Activated CD4-positive, alpha-beta memory T cell treated with anti-CD3 and anti-CD28 coated beads for 36 hours (primary cell): Measurements from ENCODE around the gene AFAP1. TPM values are rescaled to one million over a fixed set of nuclear protein-coding genes. Genes with fewer than 3 reads are reported as not detected.
"Not testable (repeated sequence)": the region's sequence is repeated elsewhere in the genome, so short reads cannot be mapped to it uniquely, and the experiment has no call there.

Experiments
- CTCF ChIA-PET: fragments of 350-600 bp; sonication (Branson Sonifier 250); formaldehyde crosslinking; loops from one replicate; lab custom pipeline; 2021; ENCODE audit warnings: antibody characterized with exemption, inconsistent platforms; lab: Charles Lee
- POLR2A ChIA-PET: fragments of 350-600 bp; sonication (Branson Sonifier 250); formaldehyde crosslinking; loops from one replicate; lab custom pipeline; 2021; ENCODE audit warnings: antibody characterized with exemption; lab: Charles Lee
- DNase-seq: peaks from one replicate; pipeline ENCODE4 v3.0.0-alpha.2; 2020
- H3K27ac Mint-ChIP-seq: one replicate; pipeline ENCODE4 v1.8.0; 2021; ENCODE audit warnings: mixed read lengths
- H3K27me3 Mint-ChIP-seq: one replicate; pipeline ENCODE4 v1.8.0; 2021; ENCODE audit warnings: mixed read lengths
- H3K36me3 Mint-ChIP-seq: one replicate; pipeline ENCODE4 v1.8.0; 2021; ENCODE audit warnings: mixed read lengths
- H3K4me1 Mint-ChIP-seq: one replicate; pipeline ENCODE4 v1.8.0; 2021; ENCODE audit warnings: low read depth, mixed read lengths
- H3K4me3 Mint-ChIP-seq: one replicate; pipeline ENCODE4 v1.8.0; 2021; ENCODE audit warnings: mild to moderate bottlenecking, mixed read lengths
- H3K9me3 Mint-ChIP-seq: one replicate; pipeline ENCODE4 v1.8.0; 2021; ENCODE audit warnings: mixed read lengths
- intact Hi-C: fragments of 100-400 bp; cut with micrococcal nuclease; formaldehyde crosslinking; loops from one replicate; pipeline ENCODE4 v1.15.1; 2023
- total RNA-seq, 2 experiments: library from RNA; stranded (reverse); gene quantifications; one replicate each; pipeline ENCODE4 v1.2.3, GENCODE V29; 2021

The AFAP1 gene
- total RNA-seq, 2 experiments from 2014 or later = 37.7 to 38.4 TPM

DNA sequence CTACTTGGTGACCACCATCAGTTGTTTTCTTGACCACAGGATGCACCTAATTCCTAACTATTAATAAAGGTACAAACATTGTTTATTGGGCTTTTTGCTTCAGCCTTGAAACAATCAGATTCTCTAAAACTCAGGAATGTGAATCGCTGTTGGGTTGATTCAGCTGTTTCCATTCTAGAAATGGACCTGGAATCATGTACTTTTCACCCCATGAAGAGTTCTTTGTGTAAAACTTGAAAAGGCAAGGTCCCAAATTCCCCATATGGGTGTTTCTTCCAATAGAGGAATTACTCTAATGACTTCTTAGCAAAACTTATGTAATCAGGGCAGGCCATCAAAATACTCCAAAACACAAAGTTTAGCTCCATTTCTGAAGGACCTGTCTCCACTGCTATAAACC lies 7.4 kb downstream of the AFAP1 start:
- H3K9me3 Mint-ChIP-seq = no peaks in the 10 kb centered on the region
- H3K36me3 Mint-ChIP-seq = peaks cover 8% of the 10 kb centered on the region
- H3K4me1 Mint-ChIP-seq = peaks cover 42% of the 10 kb centered on the region
- no peak overlapping the region for H3K27ac Mint-ChIP-seq
- H3K27me3 Mint-ChIP-seq = no peaks in the 10 kb centered on the region
- H3K4me3 Mint-ChIP-seq = no peak overlapping the region
- intact Hi-C loops = no loop called here
- DNase-seq = no peak
- ChIA-PET POLR2A (no interaction called here), CTCF (interaction anchor here (1.2 kb wide), 1 partner anchor 86 kb away, joined by 3 read pairs; no protein-coding TSS in a partner anchor)

DNA sequence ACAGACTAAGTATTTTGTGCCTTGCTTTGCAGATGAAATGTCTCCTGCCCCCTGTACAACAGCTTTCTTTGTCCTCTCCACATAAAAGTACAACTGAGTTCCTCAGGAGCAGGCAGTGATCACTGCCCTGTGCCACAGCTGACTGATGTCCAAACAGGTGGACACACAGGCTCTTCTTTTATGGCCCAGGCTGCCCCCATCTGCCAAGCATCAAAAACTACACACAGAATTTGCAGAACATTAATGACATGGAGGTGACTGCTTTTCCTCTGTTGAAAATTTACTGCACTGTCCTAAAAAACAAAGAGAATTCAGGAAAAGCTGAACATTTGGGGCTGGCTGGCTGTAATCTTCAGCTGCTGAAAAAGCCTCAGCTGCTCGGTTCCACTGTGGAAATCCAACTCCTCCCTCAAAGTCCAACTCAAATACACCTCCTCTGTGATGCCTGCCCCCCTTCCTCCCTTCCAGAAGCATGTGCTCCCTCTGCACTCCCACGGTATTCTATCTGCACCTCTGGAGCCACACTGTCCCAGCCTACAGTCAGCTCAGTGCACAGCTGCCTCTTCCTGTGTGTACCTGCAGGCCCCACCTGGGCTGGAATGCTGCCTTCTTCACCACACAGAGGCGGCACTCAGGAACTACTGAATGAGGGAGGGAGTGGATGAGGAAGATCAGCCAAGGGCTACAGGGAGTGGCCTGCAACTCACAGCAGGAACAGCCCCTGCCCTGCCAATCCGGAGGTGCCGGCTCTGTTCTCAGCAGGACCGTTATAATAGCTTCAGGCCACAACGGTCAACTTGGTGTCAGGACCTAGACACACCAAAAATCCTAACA lies 10.3 kb downstream of the AFAP1 start:
- Mint-ChIP-seq H3K9me3 (no peaks in the 10 kb centered on the region), H3K4me1 (peaks cover 37% of the 10 kb centered on the region), H3K4me3 (no peak overlapping the region), H3K27ac (no peak overlapping the region), H3K36me3 (peaks cover 6% of the 10 kb centered on the region), H3K27me3 (no peaks in the 10 kb centered on the region)
- intact Hi-C loops = no loop called here
- ChIA-PET POLR2A (no interaction called here), CTCF (interaction anchor here (1.3 to 1.8 kb wide), 2 partner anchors 125 to 127 kb away, joined by 4 to 6 read pairs; no protein-coding TSS in a partner anchor)
- DNase-seq = no peak

DNA sequence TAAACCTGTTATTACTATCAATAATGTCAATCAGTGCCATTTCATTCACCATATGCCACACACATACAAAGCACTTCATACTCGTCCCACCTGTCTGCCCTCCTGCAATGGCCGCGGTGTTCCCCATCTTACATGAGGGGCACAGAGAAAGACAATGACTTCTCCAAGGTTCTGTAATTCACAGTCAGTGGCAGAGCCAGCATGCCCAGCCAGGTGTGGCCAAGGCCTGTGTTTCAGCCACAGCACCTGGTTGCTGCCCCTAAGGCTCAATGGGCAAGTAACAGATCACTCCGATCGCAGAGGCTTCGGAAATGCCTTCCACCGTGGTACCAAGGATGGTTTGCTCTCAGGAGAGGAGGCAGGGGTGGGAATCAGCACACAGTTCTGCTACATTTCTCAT lies 10.9 kb downstream of the AFAP1 start:
- ChIA-PET CTCF (no interaction called here), POLR2A (no interaction called here)
- no peak overlapping the region for H3K27ac Mint-ChIP-seq

DNA sequence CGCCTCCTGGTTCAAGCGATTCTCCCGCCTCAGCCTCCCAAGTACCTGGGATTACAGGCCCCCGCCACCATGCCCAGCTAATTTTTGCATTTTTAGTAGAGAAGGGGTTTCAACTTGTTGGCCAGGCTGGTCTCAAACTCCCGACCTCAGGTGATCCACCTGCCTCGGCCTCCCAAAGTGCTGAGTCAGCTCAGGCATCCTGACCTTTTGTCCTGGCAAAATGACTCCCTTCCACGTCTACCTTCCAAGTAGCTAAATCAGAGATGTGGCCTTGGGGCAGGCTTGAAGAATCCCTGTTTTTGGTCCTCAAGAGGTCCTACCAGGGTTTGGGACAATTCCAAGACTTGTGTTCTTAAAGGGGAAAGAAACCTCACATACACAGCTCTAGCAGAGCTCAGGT lies 12.8 kb downstream of the AFAP1 start:
- H3K36me3 Mint-ChIP-seq = no peaks in the 10 kb centered on the region
- peaks cover 35% of the 10 kb centered on the region for H3K4me1 Mint-ChIP-seq
- no peak for DNase-seq
- ChIA-PET CTCF (interaction anchor here (1.1 to 1.3 kb wide), 3 partner anchors 61 to 123 kb away, joined by 3 to 4 read pairs (median 3); no protein-coding TSS in a partner anchor), POLR2A (no interaction called here)
- intact Hi-C loops = no loop called here
- no peak overlapping the region for H3K4me3 Mint-ChIP-seq
- H3K9me3 Mint-ChIP-seq = no peaks in the 10 kb centered on the region
- H3K27me3 Mint-ChIP-seq = no peaks in the 10 kb centered on the region
- no peak overlapping the region for H3K27ac Mint-ChIP-seq

More for the DNA sequence above, 10.9 kb downstream of the AFAP1 start:
- peaks cover 33% of the 10 kb centered on the region for H3K4me1 Mint-ChIP-seq
- H3K4me3 Mint-ChIP-seq = no peak overlapping the region
- peaks cover 1% of the 10 kb centered on the region for H3K36me3 Mint-ChIP-seq
- no peaks in the 10 kb centered on the region for H3K27me3 Mint-ChIP-seq
- H3K9me3 Mint-ChIP-seq = no peaks in the 10 kb centered on the region
- intact Hi-C loops = no loop called here
- no peak for DNase-seq

DNA sequence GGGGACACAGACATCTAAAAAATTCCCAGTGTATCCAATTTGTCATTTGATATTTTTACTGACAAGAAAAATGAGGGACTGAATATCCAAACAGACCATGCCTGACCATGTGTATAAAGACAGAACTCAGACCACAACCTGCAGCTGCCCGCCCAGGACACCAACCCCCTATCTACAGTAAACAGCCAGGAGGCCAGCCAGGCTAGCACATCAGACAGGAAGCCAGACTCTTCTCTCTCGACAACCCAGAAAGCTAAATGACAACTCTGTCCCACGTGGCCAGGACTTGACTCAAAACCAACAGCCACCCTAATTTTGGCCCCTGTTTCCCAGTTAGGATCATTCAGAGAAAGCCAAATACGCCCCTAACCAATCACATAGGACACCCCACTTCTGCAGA lies 15.1 kb downstream of the AFAP1 start:
- ChIA-PET CTCF (interaction anchor here (1.0 kb wide), 1 partner anchor 11 kb away, joined by 3 read pairs; no protein-coding TSS in a partner anchor), POLR2A (no interaction called here)
- DNase-seq = no peak
- intact Hi-C loops = no loop called here
- no peaks in the 10 kb centered on the region for H3K27me3 Mint-ChIP-seq
- H3K36me3 Mint-ChIP-seq = no peaks in the 10 kb centered on the region
- H3K9me3 Mint-ChIP-seq = no peaks in the 10 kb centered on the region
- peaks cover 34% of the 10 kb centered on the region for H3K4me1 Mint-ChIP-seq
- no peak overlapping the region for H3K4me3 Mint-ChIP-seq
- H3K27ac Mint-ChIP-seq = no peak overlapping the region

DNA sequence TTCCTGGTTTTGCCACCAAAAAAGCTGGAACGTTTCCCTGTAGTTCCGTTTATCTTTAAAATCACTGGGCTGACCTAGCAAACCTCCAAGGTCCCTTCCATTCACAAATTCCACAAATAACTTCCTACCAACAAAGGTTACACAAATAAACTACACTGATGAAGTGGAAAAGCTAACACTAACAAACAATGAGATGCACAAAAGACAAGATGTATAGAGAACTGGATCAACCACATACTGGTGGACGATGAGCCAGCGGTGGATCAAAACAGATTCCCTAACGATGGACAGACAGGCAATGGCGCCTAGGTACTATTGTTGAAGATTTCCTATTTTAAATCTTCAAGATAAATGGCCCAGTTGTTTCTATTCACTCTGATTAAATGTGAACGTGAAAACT lies 15.5 kb downstream of the AFAP1 start:
- no peak for DNase-seq
- Mint-ChIP-seq H3K4me3 (no peak overlapping the region), H3K4me1 (peaks cover 30% of the 10 kb centered on the region), H3K27ac (no peak overlapping the region), H3K27me3 (no peaks in the 10 kb centered on the region), H3K9me3 (no peaks in the 10 kb centered on the region), H3K36me3 (no peaks in the 10 kb centered on the region)
- ChIA-PET POLR2A (no interaction called here), CTCF (no interaction called here)
- intact Hi-C loops = no loop called here

DNA sequence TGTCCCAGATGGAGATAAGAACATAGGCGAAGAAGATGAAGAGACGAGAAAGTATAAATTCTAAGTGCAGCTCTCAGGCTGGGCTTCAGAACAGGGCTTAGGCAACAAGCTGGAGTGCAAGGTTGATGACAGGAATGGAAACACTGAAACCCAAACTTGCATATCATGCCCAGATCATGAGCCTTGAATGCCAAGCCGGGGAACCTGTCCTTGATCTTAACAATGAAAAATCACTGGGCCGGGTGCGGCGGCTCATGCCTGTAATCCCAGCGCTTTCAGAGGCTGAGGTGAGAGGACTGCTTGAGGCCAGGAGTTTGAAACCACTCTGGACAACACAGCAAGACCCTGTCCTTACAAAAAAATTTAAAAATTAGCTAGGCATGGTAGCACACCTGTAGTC lies 17.2 kb downstream of the AFAP1 start:
- no peak overlapping the region for H3K4me3 Mint-ChIP-seq
- CTCF ChIA-PET = interaction anchor here (1.5 kb wide), 1 partner anchor 118 kb away, joined by 4 read pairs; no protein-coding TSS in a partner anchor
- H3K27me3 Mint-ChIP-seq = no peaks in the 10 kb centered on the region
- H3K4me1 Mint-ChIP-seq = peaks cover 29% of the 10 kb centered on the region
- H3K27ac Mint-ChIP-seq = no peak overlapping the region
- intact Hi-C loops = no loop called here
- POLR2A ChIA-PET = no interaction called here
- no peaks in the 10 kb centered on the region for H3K9me3 Mint-ChIP-seq
- H3K36me3 Mint-ChIP-seq = no peaks in the 10 kb centered on the region
- DNase-seq = no peak

DNA sequence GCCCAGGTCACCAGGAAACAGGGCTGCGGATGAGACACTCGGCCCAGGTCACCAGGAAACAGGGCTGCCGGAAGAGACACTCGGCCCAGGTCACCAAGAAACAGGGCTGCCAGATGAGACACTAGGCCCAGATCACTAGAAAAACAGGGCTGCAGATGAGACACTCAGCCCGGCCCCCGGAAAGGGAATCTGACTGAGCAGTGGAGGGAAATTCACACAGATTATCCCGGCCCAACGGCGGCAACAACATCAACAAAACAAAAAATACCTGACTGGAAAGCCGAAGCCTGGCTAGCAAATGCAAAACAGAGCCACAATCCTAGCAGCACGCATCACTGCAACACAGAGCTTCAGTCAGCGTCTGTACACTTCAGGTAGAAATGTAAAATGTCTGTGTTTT lies 20.7 kb downstream of the AFAP1 start:
- Mint-ChIP-seq H3K4me1 (peaks cover 32% of the 10 kb centered on the region), H3K36me3 (no peaks in the 10 kb centered on the region), H3K4me3 (no peak overlapping the region), H3K27me3 (no peaks in the 10 kb centered on the region), H3K27ac (no peak overlapping the region), H3K9me3 (no peaks in the 10 kb centered on the region)
- intact Hi-C loops = no loop called here
- CTCF ChIA-PET = no interaction called here
- POLR2A ChIA-PET = interaction anchor here (0.6 kb wide), 1 partner anchor 160 kb away, joined by 3 read pairs; no protein-coding TSS in a partner anchor
- DNase-seq = no peak

DNA sequence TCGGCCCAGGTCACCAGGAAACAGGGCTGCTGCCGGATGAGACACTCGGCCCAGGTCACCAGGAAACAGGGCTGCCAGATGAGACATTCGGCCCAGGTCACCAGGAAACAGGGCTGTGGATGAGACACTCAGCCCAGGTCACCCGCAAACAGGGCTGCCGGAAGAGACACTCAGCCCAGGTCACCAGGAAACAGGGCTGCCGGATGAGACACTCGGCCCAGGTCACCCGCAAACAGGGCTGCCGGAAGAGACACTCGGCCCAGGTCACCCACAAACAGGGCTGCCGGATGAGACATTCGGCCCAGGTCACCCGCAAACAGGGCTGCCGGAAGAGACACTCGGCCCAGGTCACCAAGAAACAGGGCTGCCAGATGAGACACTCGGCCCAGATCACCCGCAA lies 21.5 kb downstream of the AFAP1 start:
- H3K36me3 Mint-ChIP-seq, POLR2A ChIA-PET, H3K4me3 Mint-ChIP-seq, H3K9me3 Mint-ChIP-seq, H3K27ac Mint-ChIP-seq, intact Hi-C loops, DNase-seq, H3K27me3 Mint-ChIP-seq, CTCF ChIA-PET: not testable (repeated sequence)
- peaks cover 30% of the 10 kb centered on the region for H3K4me1 Mint-ChIP-seq

DNA sequence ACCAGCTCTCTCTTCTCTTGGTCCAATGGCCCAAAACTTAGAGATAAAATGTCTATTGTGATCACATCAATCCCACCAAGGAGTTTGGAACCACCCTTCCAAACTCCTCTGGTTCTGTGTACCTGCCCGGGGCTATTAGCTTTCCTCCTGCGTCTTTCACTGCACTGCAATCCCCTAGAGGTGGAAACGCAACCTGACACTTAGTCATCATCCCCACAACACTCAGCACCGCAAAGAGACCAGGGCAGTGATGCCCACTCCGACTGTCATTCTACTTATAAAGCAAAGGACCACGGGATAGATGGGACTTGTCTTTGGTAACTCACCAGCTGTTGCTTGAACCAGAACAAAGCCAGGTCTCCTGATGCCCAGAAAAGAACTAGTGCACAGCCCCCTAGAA lies 22.0 kb downstream of the AFAP1 start:
- CTCF ChIA-PET = no interaction called here
- POLR2A ChIA-PET = no interaction called here

DNA sequence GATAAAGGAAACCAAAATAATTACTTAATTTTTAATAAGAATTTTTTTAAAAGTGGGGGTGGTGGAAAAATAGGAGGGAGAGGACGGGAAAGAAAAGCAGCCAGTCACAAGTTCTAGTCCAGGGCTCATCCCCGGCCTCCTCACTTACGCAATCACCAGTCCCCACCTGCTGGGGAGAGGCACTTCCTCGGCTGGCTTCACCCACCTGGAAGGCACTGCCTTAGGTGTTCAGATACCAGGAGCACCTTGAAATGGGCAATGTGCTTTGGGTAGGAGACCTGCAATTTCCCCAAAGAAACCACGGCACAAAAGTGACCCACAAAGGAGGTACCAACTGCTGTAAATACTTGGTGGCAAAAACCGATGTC lies 23.8 kb downstream of the AFAP1 start:
- POLR2A ChIA-PET = no interaction called here
- DNase-seq = no peak
- H3K9me3 Mint-ChIP-seq = no peaks in the 10 kb centered on the region
- CTCF ChIA-PET = interaction anchor here (0.7 to 1.1 kb wide), 2 partner anchors 20 to 72 kb away, joined by 7 to 8 read pairs; no protein-coding TSS in a partner anchor
- intact Hi-C loops = no loop called here
- no peak overlapping the region for H3K4me3 Mint-ChIP-seq
- H3K27ac Mint-ChIP-seq = no peak overlapping the region
- H3K27me3 Mint-ChIP-seq = no peaks in the 10 kb centered on the region
- H3K36me3 Mint-ChIP-seq = no peaks in the 10 kb centered on the region
- peaks cover 36% of the 10 kb centered on the region for H3K4me1 Mint-ChIP-seq

More for the DNA sequence above, 22.0 kb downstream of the AFAP1 start:
- no peaks in the 10 kb centered on the region for H3K27me3 Mint-ChIP-seq
- no peak for DNase-seq
- H3K27ac Mint-ChIP-seq = no peak overlapping the region
- no peaks in the 10 kb centered on the region for H3K9me3 Mint-ChIP-seq
- no peaks in the 10 kb centered on the region for H3K36me3 Mint-ChIP-seq
- intact Hi-C loops = no loop called here
- H3K4me1 Mint-ChIP-seq = peaks cover 30% of the 10 kb centered on the region
- H3K4me3 Mint-ChIP-seq = no peak overlapping the region

DNA sequence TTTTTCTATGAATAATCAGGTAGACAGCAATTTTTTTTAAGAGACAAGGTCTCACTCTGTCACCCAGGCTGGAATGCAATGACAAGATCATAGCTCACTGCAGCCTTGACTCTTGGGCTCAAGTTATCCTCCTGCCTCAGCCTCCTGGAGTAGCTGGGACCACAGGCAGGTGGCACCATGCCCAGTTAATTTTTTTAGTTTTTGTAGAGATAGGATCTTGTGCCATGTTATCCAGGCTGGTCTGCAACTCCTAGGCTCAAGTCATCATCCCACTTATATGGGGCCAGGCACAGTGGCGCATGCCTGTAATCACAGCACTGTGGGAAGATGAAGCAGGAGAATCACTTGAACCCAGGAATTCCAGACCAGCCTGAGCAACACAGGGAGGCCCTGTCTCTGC lies 26.8 kb downstream of the AFAP1 start:
- Mint-ChIP-seq H3K4me3 (no peak overlapping the region), H3K4me1 (peaks cover 55% of the 10 kb centered on the region), H3K36me3 (no peaks in the 10 kb centered on the region), H3K27ac (no peak overlapping the region), H3K9me3 (no peaks in the 10 kb centered on the region), H3K27me3 (no peaks in the 10 kb centered on the region)
- POLR2A ChIA-PET = no interaction called here
- intact Hi-C loops = no loop called here
- CTCF ChIA-PET = no interaction called here
- DNase-seq = no peak
